Osteoblast (primary cell): ENCODE data around the gene MTMR4. TPM values are rescaled to one million over a fixed set of nuclear protein-coding genes. Genes with fewer than 3 reads are reported as not detected.
A peak's percentile ranks its signal among the peaks of the same experiment; 100 is the strongest.

ENCODE experiments used
- DNase-seq: peaks from one replicate; pipeline ENCODE4 v3.0.0; 2011; ENCODE audit warnings: low spot score, mixed read lengths; ENCODE audit not compliant: insufficient read length; ENCODE audit errors: missing footprints
- H2AFZ ChIP-seq: 2 replicates; pipeline ENCODE4 v1.6.0; 2011; ENCODE audit warnings: mild to moderate bottlenecking, low read length
- H3K27ac ChIP-seq: 2 replicates; pipeline ENCODE4 v1.5.1; 2011; ENCODE audit warnings: mild to moderate bottlenecking, low read depth, low read length, moderate library complexity
- H3K27me3 ChIP-seq: 2 replicates; pipeline ENCODE4 v1.6.0; 2012; ENCODE audit warnings: mild to moderate bottlenecking, control low read depth, inconsistent platforms, low read length, moderate library complexity; ENCODE audit not compliant: insufficient read depth
- H3K36me3 ChIP-seq: 2 replicates; pipeline ENCODE4 v1.5.1; 2011; ENCODE audit warnings: mild to moderate bottlenecking, low read length, control low read depth, moderate library complexity; ENCODE audit not compliant: insufficient read depth
- H3K4me1 ChIP-seq: 2 replicates; pipeline ENCODE4 v1.5.1; 2011; ENCODE audit warnings: mild to moderate bottlenecking, low read length, control low read depth, moderate library complexity; ENCODE audit not compliant: insufficient read depth
- H3K4me2 ChIP-seq: 2 replicates; pipeline ENCODE4 v1.6.0; 2011; ENCODE audit warnings: mild to moderate bottlenecking, low read length; ENCODE audit not compliant: insufficient read depth
- H3K4me3 ChIP-seq: fragments of 200-600 bp; sonication (generic); 3 replicates; pipeline ENCODE4 v1.5.1; 2012; ENCODE audit warnings: mild to moderate bottlenecking, low read length, inconsistent platforms; ENCODE audit not compliant: insufficient read depth
- H3K79me2 ChIP-seq: 2 replicates; pipeline ENCODE4 v1.6.0; 2012; ENCODE audit warnings: mild to moderate bottlenecking, low read length, control low read depth, inconsistent platforms; ENCODE audit not compliant: insufficient read depth
- H3K9me3 ChIP-seq: 2 replicates; pipeline ENCODE4 v1.5.1; 2011; ENCODE audit warnings: low read depth, low read length, control low read depth
- H4K20me1 ChIP-seq: 2 replicates; pipeline ENCODE4 v1.6.0; 2012; ENCODE audit warnings: mild to moderate bottlenecking, low read length, control low read depth; ENCODE audit not compliant: insufficient read depth
- total RNA-seq: library from RNA; depleted of rRNA; stranded (reverse); fragments of >200 nt; gene quantifications from 2 replicates; pipeline ENCODE4 v1.2.3, GENCODE V29; 2012
- TF ChIP-seq, protein P1 (sequence below): IDR thresholded peaks from 2 replicates; pipeline ENCODE4 v1.5.1; 2011; ENCODE audit warnings: mild to moderate bottlenecking, low read depth, low read length, moderate library complexity; ENCODE audit errors: extremely low read depth

MTMR4 gene
- total RNA-seq, 1 donor, result 51.4 TPM

DNA sequence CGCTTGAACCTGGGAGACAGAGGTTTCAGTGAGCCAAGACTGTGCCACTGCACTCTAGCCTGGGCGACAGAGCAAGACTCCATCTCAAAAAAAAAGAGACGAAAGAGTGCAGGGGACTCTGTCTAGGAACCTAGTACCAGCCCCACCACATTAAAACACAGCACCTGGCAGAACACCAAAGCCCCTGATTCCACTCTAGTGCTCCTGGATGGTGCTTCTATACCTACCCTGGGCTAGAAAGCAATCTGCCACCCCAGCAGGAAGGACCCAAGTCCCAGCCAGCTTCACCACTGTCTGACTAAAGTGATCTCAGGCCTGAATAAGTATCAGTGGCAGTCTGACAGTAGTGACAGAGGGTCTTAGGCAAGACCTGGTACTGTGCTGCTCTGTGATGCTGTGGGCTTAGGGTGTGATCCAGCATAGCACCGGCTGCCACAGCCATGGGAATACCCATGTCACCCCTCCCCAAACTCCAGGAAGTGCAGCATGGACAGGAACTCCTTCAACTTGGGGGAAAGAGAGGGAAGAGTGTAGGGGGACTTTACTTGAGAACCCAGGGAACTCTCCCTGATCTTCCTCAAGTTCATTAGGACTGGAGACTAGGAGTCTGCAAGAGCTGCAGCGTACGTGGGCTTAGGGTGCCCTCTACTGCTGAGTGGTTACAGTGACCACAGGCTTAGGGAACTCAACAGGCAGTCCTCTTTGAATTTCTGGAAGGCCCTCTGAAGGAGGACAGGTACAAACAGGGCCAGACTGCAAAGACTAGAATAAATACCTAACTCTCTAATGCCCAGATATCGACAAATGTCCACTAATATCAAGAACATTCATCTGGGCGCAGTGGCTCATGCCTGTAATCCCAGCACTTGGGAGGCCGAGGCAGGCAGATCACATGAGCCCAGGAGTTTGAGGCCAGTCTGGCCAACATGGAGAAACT lies 67.1 kb downstream of the MTMR4 start:
- DNase-seq, result peak; percentile 67
- TF ChIP-seq, protein P1, sequence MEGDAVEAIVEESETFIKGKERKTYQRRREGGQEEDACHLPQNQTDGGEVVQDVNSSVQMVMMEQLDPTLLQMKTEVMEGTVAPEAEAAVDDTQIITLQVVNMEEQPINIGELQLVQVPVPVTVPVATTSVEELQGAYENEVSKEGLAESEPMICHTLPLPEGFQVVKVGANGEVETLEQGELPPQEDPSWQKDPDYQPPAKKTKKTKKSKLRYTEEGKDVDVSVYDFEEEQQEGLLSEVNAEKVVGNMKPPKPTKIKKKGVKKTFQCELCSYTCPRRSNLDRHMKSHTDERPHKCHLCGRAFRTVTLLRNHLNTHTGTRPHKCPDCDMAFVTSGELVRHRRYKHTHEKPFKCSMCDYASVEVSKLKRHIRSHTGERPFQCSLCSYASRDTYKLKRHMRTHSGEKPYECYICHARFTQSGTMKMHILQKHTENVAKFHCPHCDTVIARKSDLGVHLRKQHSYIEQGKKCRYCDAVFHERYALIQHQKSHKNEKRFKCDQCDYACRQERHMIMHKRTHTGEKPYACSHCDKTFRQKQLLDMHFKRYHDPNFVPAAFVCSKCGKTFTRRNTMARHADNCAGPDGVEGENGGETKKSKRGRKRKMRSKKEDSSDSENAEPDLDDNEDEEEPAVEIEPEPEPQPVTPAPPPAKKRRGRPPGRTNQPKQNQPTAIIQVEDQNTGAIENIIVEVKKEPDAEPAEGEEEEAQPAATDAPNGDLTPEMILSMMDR, result peak; percentile 86
- no peak overlapping the region for H3K27ac ChIP-seq
- no peaks in the 10 kb centered on the region for H3K9me3 ChIP-seq
- H3K36me3 ChIP-seq, result no peaks in the 10 kb centered on the region
- no peak overlapping the region for H3K4me2 ChIP-seq
- H4K20me1 ChIP-seq, result no peaks in the 10 kb centered on the region
- H3K27me3 ChIP-seq, result no peaks in the 10 kb centered on the region
- H2AFZ ChIP-seq, result no peak overlapping the region
- no peaks in the 10 kb centered on the region for H3K4me1 ChIP-seq
- H3K4me3 ChIP-seq, result no peak overlapping the region
- no peaks in the 10 kb centered on the region for H3K79me2 ChIP-seq

DNA sequence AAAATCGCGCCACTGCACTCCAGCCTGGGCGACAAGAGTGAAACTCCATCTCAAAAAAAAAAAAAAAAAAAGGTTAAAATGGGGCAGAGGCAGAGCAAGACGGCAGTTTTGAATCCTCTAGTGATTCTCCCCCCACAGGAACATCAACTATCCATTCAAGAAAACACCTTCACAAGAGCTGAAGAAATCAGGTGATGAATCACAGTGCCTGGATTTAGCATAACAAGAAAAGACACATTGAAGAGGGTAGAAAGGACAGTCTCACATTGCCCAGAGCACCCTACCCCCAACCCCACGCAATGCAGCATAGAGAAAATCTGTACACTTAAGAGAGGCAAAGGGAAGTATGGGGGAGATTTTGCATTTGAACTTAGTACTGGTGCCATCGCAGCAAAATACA lies 68.4 kb downstream of the MTMR4 start:
- no peaks in the 10 kb centered on the region for H3K27me3 ChIP-seq
- H3K9me3 ChIP-seq, result no peaks in the 10 kb centered on the region
- H3K36me3 ChIP-seq, result no peaks in the 10 kb centered on the region
- TF ChIP-seq, protein P1, result no peak
- no peaks in the 10 kb centered on the region for H3K4me1 ChIP-seq
- H3K4me2 ChIP-seq, result no peak overlapping the region
- no peak for DNase-seq
- H3K4me3 ChIP-seq, result no peak overlapping the region
- H3K27ac ChIP-seq, result no peak overlapping the region
- no peaks in the 10 kb centered on the region for H3K79me2 ChIP-seq
- no peaks in the 10 kb centered on the region for H4K20me1 ChIP-seq
- no peak overlapping the region for H2AFZ ChIP-seq

Other genes starting within 250 kb of the MTMR4 start
- gene MPO, start 233.7 kb downstream of the MTMR4 start, total RNA-seq, result under 0.01 TPM in 1 of 2 replicates, not detected in the other
- gene TSPOAP1, start 185.8 kb downstream of the MTMR4 start, total RNA-seq, result 3.8 and 4.3 TPM in 2 replicates
- 49.9 and 60.7 TPM in 2 replicates for gene SUPT4H1, start 162.4 kb downstream of the MTMR4 start, total RNA-seq
- gene RNF43, start 97.1 kb downstream of the MTMR4 start, total RNA-seq, result under 0.01 TPM in 2 replicates
- under 0.01 TPM in 2 replicates for gene HSF5, start 26.2 kb downstream of the MTMR4 start, total RNA-seq
- under 0.01 TPM in 2 replicates for gene TEX14, start 177.4 kb upstream of the MTMR4 start, total RNA-seq
- gene RAD51C, start 178.0 kb upstream of the MTMR4 start, total RNA-seq, result 17.4 and 17.7 TPM in 2 replicates
- gene PPM1E, start 241.2 kb upstream of the MTMR4 start, total RNA-seq, result under 0.01 TPM in 2 replicates